ENCODE results near the gene RECK. TPM values are rescaled to one million over a fixed set of nuclear protein-coding genes. Genes with fewer than 3 reads are reported as not detected.

The RECK gene
- total RNA-seq, 1 experiment from 2014 or later = 10.3 TPM

GRCh38 chr9:36125062-36125855 is 88.5 kb downstream of the RECK start:
- Histone ChIP-seq H3K56ac (ENCODE audit: insufficient read length, low read depth, low read length) (no peak overlapping the region), H3K27ac (ENCODE audit: insufficient read length, low read depth, low read length) (no peak overlapping the region), H4K91ac (ENCODE audit: insufficient read length, low read depth, low read length) (no peak overlapping the region), H2BK12ac (ENCODE audit: insufficient read length, low read depth, low read length) (no peak overlapping the region), H2AFZ (ENCODE audit: low read length) (no peak overlapping the region), H3K79me1 (ENCODE audit: insufficient read depth, low read depth, low read length, poor library complexity, severe bottlenecking) (no peaks in the 10 kb centered on the region), H2BK20ac (ENCODE audit: low read depth, low read length, poor library complexity, severe bottlenecking) (no peak overlapping the region), H2BK120ac (ENCODE audit: low read depth, low read length, poor library complexity, severe bottlenecking) (no peak overlapping the region), H3K4ac (ENCODE audit: low read depth, low read length) (no peak overlapping the region), H3K23ac (ENCODE audit: insufficient read length, low read depth, low read length) (no peak overlapping the region), H2BK5ac (ENCODE audit: insufficient read length, low read length) (no peak overlapping the region), H3K9me3 (ENCODE audit: control insufficient read depth, low read depth, low read length) (no peaks in the 10 kb centered on the region), H3K4me2 (ENCODE audit: insufficient read depth, insufficient read length, low read length) (no peak overlapping the region), H3K18ac (ENCODE audit: insufficient read length, low read depth, low read length) (no peak overlapping the region), H3K23me2 (ENCODE audit: insufficient read length, low read depth, low read length, poor library complexity, severe bottlenecking) (no peaks in the 10 kb centered on the region), H4K8ac (replicated peaks; ENCODE audit: insufficient read length, low read depth, low read length) (no peak overlapping the region), H3K14ac (ENCODE audit: insufficient read depth, low read length) (no peak overlapping the region), H4K5ac (ENCODE audit: insufficient read length, low read depth, low read length) (no peak overlapping the region), H3K9ac (ENCODE audit: extremely low read depth, insufficient read length, low read length) (no peak overlapping the region), H2BK15ac (ENCODE audit: low read depth, low read length) (no peak overlapping the region), H4K20me1 (ENCODE audit: control insufficient read depth, insufficient read depth, insufficient read length) (no peaks in the 10 kb centered on the region), H3K4me1 (ENCODE audit: insufficient read depth, low read length) (no peaks in the 10 kb centered on the region), H3K27me3 (ENCODE audit: insufficient read depth, low read length) (no peaks in the 10 kb centered on the region), H2AK5ac (ENCODE audit: insufficient read length, low read length) (no peak overlapping the region), H3T11ph (ENCODE audit: low read length) (no peak overlapping the region), H3K79me2 (ENCODE audit: insufficient read depth, low read length) (no peaks in the 10 kb centered on the region)
- no peak for DNase-seq
- H3K36me3 Mint-ChIP-seq (ENCODE audit: insufficient read depth in 1 of 3, low read depth in 3 of 3) = peaks cover 1 to 7% (median 3%) of the 10 kb centered on the region in 3 experiments; a peak in 4 of 7 replicates
- H3K4me3 Mint-ChIP-seq = no peak overlapping the region
- H3K27ac Mint-ChIP-seq = peak overlapping the region in 1 of 3 experiments; percentile 7; a peak in 2 of 7 replicates
- no CpG with 5 or more reads among the region's 10 CpGs for WGBS (ENCODE audit: extremely low coverage, insufficient read length, low lambda C conversion rate)
- H3K27me3 Mint-ChIP-seq (ENCODE audit: low read depth) = peaks cover 17% of the 10 kb centered on the region
- H3K4me1 Mint-ChIP-seq = peaks cover 3 to 17% of the 10 kb centered on the region in 2 experiments; a peak in 3 of 4 replicates
- TF ChIP-seq CTCF (conservative IDR thresholded peaks at IDR 0.05) = no peak
- no peaks in the 10 kb centered on the region for H3K9me3 Mint-ChIP-seq

Data from H9 (cell line).